ENCODE measurements around the gene RIPOR2. TPM values are rescaled to one million over a fixed set of nuclear protein-coding genes. Genes with fewer than 3 reads are reported as not detected.

The RIPOR2 gene
- total RNA-seq, 1 experiment from 2014 or later, result 5.0 TPM

DNA sequence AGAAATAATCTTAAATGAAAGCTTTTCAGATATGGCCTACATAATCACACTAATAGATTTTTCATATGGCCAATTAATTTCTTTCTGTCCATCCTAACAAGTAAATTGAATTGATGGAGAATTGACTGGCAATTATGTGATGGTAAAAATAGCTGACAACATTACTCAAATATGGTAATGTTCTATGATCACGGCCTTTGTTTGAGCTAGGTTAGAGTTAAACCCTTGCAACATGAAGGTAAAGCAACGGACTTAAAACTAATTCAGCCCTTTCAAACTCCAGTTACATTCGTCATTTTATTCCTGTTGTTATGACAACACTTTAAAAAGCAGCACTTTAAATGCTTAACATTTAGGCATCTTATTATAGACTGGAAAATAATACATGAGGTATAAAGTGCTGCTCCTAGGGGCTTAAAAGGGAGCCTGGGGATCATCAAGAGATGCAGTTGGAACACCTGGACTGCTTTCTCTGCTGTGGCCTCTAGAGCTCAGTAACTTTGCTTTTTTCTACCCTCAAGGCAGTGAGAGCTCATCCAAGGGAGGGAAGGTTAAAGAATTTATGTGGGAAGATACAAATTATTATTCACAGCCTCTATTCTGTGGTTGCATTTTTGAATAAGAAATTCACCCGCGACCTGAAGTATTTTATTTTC is 46.9 kb downstream of the RIPOR2 start:
- Histone ChIP-seq H4K91ac (ENCODE audit: insufficient read length, low read depth, low read length) (no peak overlapping the region), H4K5ac (ENCODE audit: insufficient read length, low read depth, low read length) (no peak overlapping the region), H3K23ac (ENCODE audit: insufficient read length, low read depth, low read length) (no peak overlapping the region), H2BK12ac (ENCODE audit: insufficient read length, low read depth, low read length) (no peak overlapping the region), H2BK15ac (ENCODE audit: low read depth, low read length) (no peak overlapping the region), H3K4me1 (ENCODE audit: insufficient read depth, low read length) (no peaks in the 10 kb centered on the region; the same call in 1 of the 2 replicates), H3K18ac (ENCODE audit: insufficient read length, low read depth, low read length) (no peak overlapping the region), H2BK120ac (ENCODE audit: low read depth, low read length, poor library complexity, severe bottlenecking) (no peak overlapping the region), H2BK5ac (ENCODE audit: insufficient read length, low read length) (no peak overlapping the region), H3K79me2 (ENCODE audit: insufficient read depth, low read length) (0 out of 2 replicates have a peak, but pooled peaks cover 2% of the 10 kb centered on the region), H3K23me2 (ENCODE audit: insufficient read length, low read depth, low read length, poor library complexity, severe bottlenecking) (no peaks in the 10 kb centered on the region), H4K8ac (replicated peaks; ENCODE audit: insufficient read length, low read depth, low read length) (no peak overlapping the region), H2BK20ac (ENCODE audit: low read depth, low read length, poor library complexity, severe bottlenecking) (no peak overlapping the region), H3K27ac (ENCODE audit: insufficient read length, low read depth, low read length) (no peak overlapping the region), H3K27me3 (ENCODE audit: insufficient read depth, low read length) (no peaks in the 10 kb centered on the region), H3K4me2 (ENCODE audit: insufficient read depth, insufficient read length, low read length) (no peak overlapping the region), H4K20me1 (ENCODE audit: control insufficient read depth, insufficient read depth, insufficient read length) (no peaks in the 10 kb centered on the region), H3K56ac (ENCODE audit: insufficient read length, low read depth, low read length) (no peak overlapping the region), H3K9me3 (ENCODE audit: control insufficient read depth, low read depth, low read length) (no peaks in the 10 kb centered on the region), H3K9ac (ENCODE audit: extremely low read depth, insufficient read length, low read length) (no peak overlapping the region), H2AK5ac (ENCODE audit: insufficient read length, low read length) (no peak overlapping the region), H3K4ac (ENCODE audit: low read depth, low read length) (no peak overlapping the region), H3K79me1 (ENCODE audit: insufficient read depth, low read depth, low read length, poor library complexity, severe bottlenecking) (no peaks in the 10 kb centered on the region), H2AFZ (ENCODE audit: low read length) (no peak overlapping the region), H3K14ac (ENCODE audit: insufficient read depth, low read length) (no peak overlapping the region), H3T11ph (ENCODE audit: low read length) (no peak overlapping the region)
- no peak for DNase-seq
- TF ChIP-seq, protein P1, sequence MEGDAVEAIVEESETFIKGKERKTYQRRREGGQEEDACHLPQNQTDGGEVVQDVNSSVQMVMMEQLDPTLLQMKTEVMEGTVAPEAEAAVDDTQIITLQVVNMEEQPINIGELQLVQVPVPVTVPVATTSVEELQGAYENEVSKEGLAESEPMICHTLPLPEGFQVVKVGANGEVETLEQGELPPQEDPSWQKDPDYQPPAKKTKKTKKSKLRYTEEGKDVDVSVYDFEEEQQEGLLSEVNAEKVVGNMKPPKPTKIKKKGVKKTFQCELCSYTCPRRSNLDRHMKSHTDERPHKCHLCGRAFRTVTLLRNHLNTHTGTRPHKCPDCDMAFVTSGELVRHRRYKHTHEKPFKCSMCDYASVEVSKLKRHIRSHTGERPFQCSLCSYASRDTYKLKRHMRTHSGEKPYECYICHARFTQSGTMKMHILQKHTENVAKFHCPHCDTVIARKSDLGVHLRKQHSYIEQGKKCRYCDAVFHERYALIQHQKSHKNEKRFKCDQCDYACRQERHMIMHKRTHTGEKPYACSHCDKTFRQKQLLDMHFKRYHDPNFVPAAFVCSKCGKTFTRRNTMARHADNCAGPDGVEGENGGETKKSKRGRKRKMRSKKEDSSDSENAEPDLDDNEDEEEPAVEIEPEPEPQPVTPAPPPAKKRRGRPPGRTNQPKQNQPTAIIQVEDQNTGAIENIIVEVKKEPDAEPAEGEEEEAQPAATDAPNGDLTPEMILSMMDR (conservative IDR thresholded peaks at IDR 0.05), result no peak; the same call in 2 of the 3 replicates
- no peaks in the 10 kb centered on the region for H3K9me3 Mint-ChIP-seq
- no peak overlapping the region for H3K27ac Mint-ChIP-seq
- no peak overlapping the region for H3K4me3 Mint-ChIP-seq
- no CpG with 5 or more reads among the region's 5 CpGs for WGBS (ENCODE audit: extremely low coverage, insufficient read length, low lambda C conversion rate)
- no peaks in the 10 kb centered on the region for H3K36me3 Mint-ChIP-seq (ENCODE audit: insufficient read depth in 1 of 3, low read depth in 3 of 3)
- peaks cover 13 to 23% of the 10 kb centered on the region in 2 experiments for H3K4me1 Mint-ChIP-seq
- H3K27me3 Mint-ChIP-seq (ENCODE audit: low read depth), result no peaks in the 10 kb centered on the region

Data from H9 (cell line).